IPS-15b (cell line): Measurements from ENCODE around the gene PXDN.

ENCODE experiments used
- H3K27me3 ChIP-seq: one replicate; pipeline ENCODE4 v1.6.1; 2013; ENCODE audit warnings: low read length; ENCODE audit not compliant: control insufficient read depth, insufficient read depth
- H3K36me3 ChIP-seq: one replicate; pipeline ENCODE4 v1.6.1; 2013; ENCODE audit warnings: low read length; ENCODE audit not compliant: control insufficient read depth, insufficient read depth
- H3K4me1 ChIP-seq: one replicate; pipeline ENCODE4 v1.6.1; 2013; ENCODE audit warnings: mild to moderate bottlenecking, low read length; ENCODE audit not compliant: control insufficient read depth, insufficient read depth
- H3K4me3 ChIP-seq: one replicate; pipeline ENCODE4 v1.5.1; 2013; ENCODE audit warnings: low read depth, low read length
- H3K9ac ChIP-seq: one replicate; pipeline ENCODE4 v1.6.1; 2013; ENCODE audit warnings: low read depth, mild to moderate bottlenecking, low read length
- H3K9me3 ChIP-seq: one replicate; pipeline ENCODE4 v1.6.1; 2013; ENCODE audit warnings: mild to moderate bottlenecking, low read length; ENCODE audit not compliant: control insufficient read depth, insufficient read depth

The PXDN gene

GRCh38 chr2:1634681-1635341 lies 109.5 kb downstream of the PXDN start:
- Histone ChIP-seq H3K9me3 (no peaks in the 10 kb centered on the region), H3K4me3 (no peak overlapping the region), H3K36me3 (peaks cover 20% of the 10 kb centered on the region), H3K27me3 (no peaks in the 10 kb centered on the region), H3K9ac (no peak overlapping the region), H3K4me1 (no peaks in the 10 kb centered on the region)

DNA sequence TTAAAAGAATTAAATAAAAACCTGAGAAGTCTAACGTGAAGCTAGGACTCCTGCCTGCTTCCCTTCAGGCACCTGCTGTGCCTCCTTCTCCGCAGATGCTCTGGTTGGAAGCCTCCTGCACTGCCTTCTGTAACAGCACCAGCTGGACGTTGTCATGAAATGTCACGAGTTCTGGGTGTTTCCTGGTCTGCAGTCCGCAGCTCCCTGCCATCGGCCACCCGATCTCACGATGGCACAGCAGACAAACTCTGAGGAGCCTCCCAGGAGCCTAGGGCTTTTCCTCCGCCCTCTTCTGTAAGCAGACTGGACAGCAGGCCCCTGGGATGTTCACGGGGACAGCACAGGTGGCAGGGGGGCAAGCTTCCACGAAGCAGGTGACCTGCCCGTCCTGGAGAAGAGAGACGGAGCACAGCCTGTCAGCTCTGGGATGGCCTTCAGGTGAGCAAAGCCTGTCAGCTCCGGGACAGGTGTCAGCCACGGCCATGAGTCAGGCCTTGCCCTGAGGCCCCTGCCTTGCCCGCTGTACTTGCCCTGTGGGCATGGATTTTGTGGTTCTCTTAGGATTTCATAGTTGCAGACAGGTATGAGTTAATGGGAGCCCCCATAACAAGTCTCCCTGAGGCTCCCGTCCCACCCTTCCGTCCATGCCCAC lies 110.3 kb downstream of the PXDN start:
- Histone ChIP-seq H3K4me1 (no peaks in the 10 kb centered on the region), H3K9me3 (no peaks in the 10 kb centered on the region), H3K4me3 (no peak overlapping the region), H3K9ac (no peak overlapping the region), H3K36me3 (peaks cover 20% of the 10 kb centered on the region), H3K27me3 (no peaks in the 10 kb centered on the region)

GRCh38 chr2:1633092-1633671 lies 111.1 kb downstream of the PXDN start:
- Histone ChIP-seq H3K4me1 (no peaks in the 10 kb centered on the region), H3K4me3 (no peak overlapping the region), H3K9me3 (no peaks in the 10 kb centered on the region), H3K9ac (no peak overlapping the region), H3K36me3 (peaks cover 20% of the 10 kb centered on the region), H3K27me3 (no peaks in the 10 kb centered on the region)

DNA sequence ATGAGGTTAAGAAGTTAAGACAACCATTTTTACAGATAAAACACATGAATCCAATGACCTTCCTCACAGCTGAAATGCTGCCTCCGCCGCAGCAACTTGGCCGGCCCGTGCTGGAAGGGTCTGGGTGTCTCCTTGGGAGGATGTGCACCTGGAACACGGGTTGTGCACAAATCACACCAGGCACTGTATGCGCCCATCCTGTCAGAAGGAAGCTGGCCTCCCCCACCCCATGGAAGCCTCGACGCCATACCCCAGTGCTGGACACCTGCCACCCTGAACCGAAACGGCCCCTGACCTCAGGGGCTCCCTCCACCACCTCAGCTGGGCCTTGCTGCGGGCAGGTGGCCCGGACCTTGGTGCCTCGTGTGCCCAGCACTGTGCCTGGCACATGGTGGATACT lies 111.8 kb downstream of the PXDN start:
- Histone ChIP-seq H3K9me3 (no peaks in the 10 kb centered on the region), H3K27me3 (no peaks in the 10 kb centered on the region), H3K4me3 (no peak overlapping the region), H3K9ac (no peak overlapping the region), H3K36me3 (peaks cover 20% of the 10 kb centered on the region), H3K4me1 (no peaks in the 10 kb centered on the region)

GRCh38 chr2:1632002-1632348 lies 112.3 kb downstream of the PXDN start:
- Histone ChIP-seq H3K9ac (no peak overlapping the region), H3K4me1 (no peaks in the 10 kb centered on the region), H3K27me3 (no peaks in the 10 kb centered on the region), H3K36me3 (peaks cover 20% of the 10 kb centered on the region), H3K9me3 (no peaks in the 10 kb centered on the region), H3K4me3 (no peak overlapping the region)

GRCh38 chr2:1631292-1632001 lies 112.9 kb downstream of the PXDN start:
- Histone ChIP-seq H3K9me3 (no peaks in the 10 kb centered on the region), H3K27me3 (no peaks in the 10 kb centered on the region), H3K4me3 (no peak overlapping the region), H3K9ac (no peak overlapping the region), H3K36me3 (peaks cover 20% of the 10 kb centered on the region), H3K4me1 (no peaks in the 10 kb centered on the region)

GRCh38 chr2:1628893-1629292 lies 115.4 kb downstream of the PXDN start:
- Histone ChIP-seq H3K36me3 (peaks cover 10% of the 10 kb centered on the region), H3K9ac (no peak overlapping the region), H3K9me3 (no peaks in the 10 kb centered on the region), H3K27me3 (no peaks in the 10 kb centered on the region), H3K4me1 (peaks cover 7% of the 10 kb centered on the region), H3K4me3 (no peak overlapping the region)

DNA sequence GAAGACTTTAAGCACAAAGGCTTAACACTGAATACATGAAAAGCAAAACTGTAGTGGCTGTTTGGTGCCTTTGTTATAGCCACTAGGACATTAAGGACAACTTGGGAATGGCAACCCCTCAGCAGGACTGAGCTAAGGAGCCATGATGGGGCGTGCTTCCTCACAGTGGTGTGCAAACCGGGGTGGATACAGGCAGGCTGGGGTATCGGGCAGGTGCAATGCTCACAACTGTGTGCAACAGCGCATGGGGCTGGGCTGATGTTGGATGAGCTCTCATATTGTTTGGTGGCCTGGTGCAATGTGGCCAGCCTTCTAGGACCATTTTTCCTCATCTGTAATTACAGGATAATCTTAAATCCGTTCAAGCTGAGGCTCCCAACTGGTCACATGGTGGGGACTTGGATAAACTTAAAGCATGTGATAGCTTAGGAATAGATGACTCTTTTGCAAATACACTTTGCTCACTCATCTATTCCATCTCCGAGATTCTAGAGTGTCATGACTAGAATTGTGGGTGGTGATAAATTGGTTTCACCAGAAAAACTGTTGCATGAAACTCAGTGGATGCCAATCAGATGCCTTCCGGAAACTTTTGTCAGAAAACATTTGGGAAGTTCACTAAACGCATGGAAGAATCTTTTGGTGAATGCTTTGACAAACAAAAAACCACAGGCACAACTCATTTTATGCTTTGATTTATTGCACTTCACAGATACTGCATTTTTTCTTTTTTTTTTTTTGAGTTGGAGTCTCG lies 116.5 kb downstream of the PXDN start:
- Histone ChIP-seq H3K27me3 (no peaks in the 10 kb centered on the region), H3K9me3 (no peaks in the 10 kb centered on the region), H3K4me1 (peaks cover 7% of the 10 kb centered on the region), H3K4me3 (no peak overlapping the region), H3K36me3 (peaks cover 4% of the 10 kb centered on the region), H3K9ac (no peak overlapping the region)

DNA sequence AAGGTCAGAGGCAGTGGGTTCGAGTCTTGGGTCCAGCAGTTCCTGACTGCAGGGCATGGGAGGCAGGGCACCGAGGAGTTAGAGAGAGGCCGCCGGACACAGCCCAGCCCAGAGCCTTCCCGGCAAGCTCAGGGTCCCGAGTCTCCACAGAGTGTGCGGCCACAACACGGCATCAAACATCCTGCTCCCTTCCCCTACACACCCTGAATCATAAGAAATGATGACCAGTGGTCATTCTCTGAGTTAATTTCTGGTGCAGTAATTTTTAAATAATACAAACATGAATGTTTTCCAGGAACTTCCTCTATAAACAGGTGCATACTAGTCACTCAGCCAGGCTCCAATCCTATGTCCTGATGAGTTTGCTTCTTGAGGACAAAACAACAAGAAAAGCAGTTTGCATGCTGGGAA lies 118.0 kb downstream of the PXDN start:
- Histone ChIP-seq H3K4me1 (peaks cover 7% of the 10 kb centered on the region), H3K36me3 (no peaks in the 10 kb centered on the region), H3K27me3 (no peaks in the 10 kb centered on the region), H3K4me3 (no peak overlapping the region), H3K9ac (no peak overlapping the region), H3K9me3 (no peaks in the 10 kb centered on the region)

GRCh38 chr2:1625281-1626001 lies 118.9 kb downstream of the PXDN start:
- peaks cover 7% of the 10 kb centered on the region for H3K4me1 ChIP-seq
- H3K36me3 ChIP-seq: no peaks in the 10 kb centered on the region
- H3K4me3 ChIP-seq: peak overlapping the region; percentile 24
- no peak overlapping the region for H3K9ac ChIP-seq
- no peaks in the 10 kb centered on the region for H3K27me3 ChIP-seq
- no peaks in the 10 kb centered on the region for H3K9me3 ChIP-seq

- Histone ChIP-seq H3K36me3 (no peaks in the 10 kb centered on the region), H3K4me3 (no peak overlapping the region), H3K4me1 (peaks cover 7% of the 10 kb centered on the region), H3K9me3 (no peaks in the 10 kb centered on the region), H3K9ac (no peak overlapping the region), H3K27me3 (no peaks in the 10 kb centered on the region)
Observed at GRCh38 chr2:1623906-1624445, 120.3 kb downstream of the PXDN start.
